HEK293 (cell line): ENCODE measurements around the gene LEMD1.
A peak's percentile ranks its signal among the peaks of the same experiment; 100 is the strongest.

ENCODE experiments used
- HOXC10 ChIP-seq: sonication (generic); formaldehyde crosslinking; IDR thresholded peaks from 2 replicates; pipeline ENCODE4 v1.8.1; 2023; ENCODE audit warnings: mild to moderate bottlenecking, missing genetic modification reagents
- PRDM10 ChIP-seq: fragments of 450-650 bp; formaldehyde crosslinking; IDR thresholded peaks from 2 replicates; pipeline ENCODE4 v1.5.1; 2016; ENCODE audit warnings: missing biosample characterization, missing genetic modification characterization
- PRDM6 ChIP-seq: fragments of 450-650 bp; formaldehyde crosslinking; IDR thresholded peaks from 2 replicates; pipeline ENCODE4 v1.5.1; 2017; ENCODE audit warnings: missing biosample characterization, missing genetic modification characterization
- ZBTB44 ChIP-seq: fragments of 450-650 bp; IDR thresholded peaks from 2 replicates; pipeline ENCODE4 v1.5.1; 2018; ENCODE audit warnings: missing biosample characterization, mild to moderate bottlenecking, missing genetic modification characterization
- ZBTB49 ChIP-seq: fragments of 450-650 bp; formaldehyde crosslinking; IDR thresholded peaks from 2 replicates; pipeline ENCODE4 v1.5.1; 2016; ENCODE audit warnings: missing biosample characterization, missing genetic modification characterization, low read depth
- ZBTB6 ChIP-seq: fragments of 450-650 bp; formaldehyde crosslinking; IDR thresholded peaks from 2 replicates; pipeline ENCODE4 v1.5.1; 2017; ENCODE audit warnings: missing biosample characterization, missing genetic modification characterization
- ZBTB7A ChIP-seq: fragments of 450-650 bp; formaldehyde crosslinking; IDR thresholded peaks from 2 replicates; pipeline ENCODE4 v1.5.1; 2016; ENCODE audit warnings: low read depth, missing biosample characterization, missing genetic modification characterization
- ZEB2 ChIP-seq: fragments of 450-650 bp; formaldehyde crosslinking; IDR thresholded peaks from 2 replicates; pipeline ENCODE4 v1.5.1; 2016; ENCODE audit warnings: missing biosample characterization, missing genetic modification characterization
- ZFP37 ChIP-seq: fragments of 450-650 bp; formaldehyde crosslinking; IDR thresholded peaks from 2 replicates; pipeline ENCODE4 v1.5.1; 2016; ENCODE audit warnings: missing biosample characterization, missing genetic modification characterization
- ZIC2 ChIP-seq: fragments of 450-650 bp; formaldehyde crosslinking; IDR thresholded peaks from 2 replicates; pipeline ENCODE4 v1.5.1; 2016; ENCODE audit warnings: missing biosample characterization, missing genetic modification characterization
- ZNF148 ChIP-seq: fragments of 450-650 bp; formaldehyde crosslinking; IDR thresholded peaks from 2 replicates; pipeline ENCODE4 v1.5.0; 2017; ENCODE audit warnings: missing biosample characterization, missing genetic modification characterization, borderline replicate concordance
- ZNF155 ChIP-seq: fragments of 450-650 bp; formaldehyde crosslinking; IDR thresholded peaks from 2 replicates; pipeline ENCODE4 v1.5.1; 2016; ENCODE audit warnings: missing biosample characterization, missing genetic modification characterization
- ZNF214 ChIP-seq: fragments of 450-650 bp; formaldehyde crosslinking; IDR thresholded peaks from 2 replicates; pipeline ENCODE4 v1.5.1; 2017; ENCODE audit warnings: missing biosample characterization, mild to moderate bottlenecking, missing genetic modification characterization, borderline replicate concordance
- ZNF239 ChIP-seq: fragments of 450-650 bp; formaldehyde crosslinking; IDR thresholded peaks from 2 replicates; pipeline ENCODE4 v1.5.1; 2016; ENCODE audit warnings: missing biosample characterization, missing genetic modification characterization
- ZNF280C ChIP-seq: fragments of 450-650 bp; formaldehyde crosslinking; IDR thresholded peaks from 2 replicates; pipeline ENCODE4 v1.5.1; 2016; ENCODE audit warnings: missing biosample characterization, missing genetic modification characterization
- ZNF391 ChIP-seq: fragments of 450-650 bp; formaldehyde crosslinking; IDR thresholded peaks from 2 replicates; pipeline ENCODE4 v1.5.1; 2016; ENCODE audit warnings: low read depth, missing biosample characterization, missing genetic modification characterization, borderline replicate concordance
- ZNF416 ChIP-seq: fragments of 450-650 bp; formaldehyde crosslinking; IDR thresholded peaks from 2 replicates; pipeline ENCODE4 v1.5.1; 2016; ENCODE audit warnings: missing biosample characterization, missing genetic modification characterization
- ZNF530 ChIP-seq: fragments of 450-650 bp; formaldehyde crosslinking; IDR thresholded peaks from 2 replicates; pipeline ENCODE4 v1.5.1; 2016; ENCODE audit warnings: low read depth, missing biosample characterization, missing genetic modification characterization
- ZNF560 ChIP-seq: fragments of 450-650 bp; formaldehyde crosslinking; IDR thresholded peaks from 2 replicates; pipeline ENCODE4 v1.5.1; 2017; ENCODE audit warnings: missing biosample characterization, missing genetic modification characterization, borderline replicate concordance
- ZNF626 ChIP-seq: fragments of 450-650 bp; sonication (Bioruptor Pico); formaldehyde crosslinking; IDR thresholded peaks from 2 replicates; pipeline ENCODE4 v1.5.1; 2018; ENCODE audit warnings: missing biosample characterization, missing genetic modification characterization, inconsistent platforms
- ZNF629 ChIP-seq: fragments of 450-650 bp; formaldehyde crosslinking; IDR thresholded peaks from 2 replicates; pipeline ENCODE4 v1.5.1; 2017; ENCODE audit warnings: missing biosample characterization, missing genetic modification characterization
- ZNF645 ChIP-seq: fragments of 450-650 bp; formaldehyde crosslinking; IDR thresholded peaks from 2 replicates; pipeline ENCODE4; 2016; ENCODE audit warnings: missing biosample characterization, missing genetic modification characterization
- ZSCAN16 ChIP-seq: fragments of 450-650 bp; formaldehyde crosslinking; IDR thresholded peaks from 2 replicates; pipeline ENCODE4 v1.5.1; 2016; ENCODE audit warnings: missing biosample characterization, missing genetic modification characterization

Gene LEMD1

GRCh38 chr1:205335692-205336091, 86.2 kb downstream of the LEMD1 start (continued):
- TF ChIP-seq ZBTB6 (tag by site-specific recombination) = no peak
- no peak for TF ChIP-seq ZBTB7A (tag by site-specific recombination)
- no peak for TF ChIP-seq ZNF416 (tag by site-specific recombination)
- peak; percentile 55 for TF ChIP-seq PRDM10 (tag by site-specific recombination)
- TF ChIP-seq ZNF214 (tag by site-specific recombination) = no peak
- no peak for TF ChIP-seq ZNF239
- peak; percentile 48; the same call in 1 of the 2 replicates for TF ChIP-seq ZEB2 (tag by site-specific recombination)
- no peak for TF ChIP-seq ZNF560 (tag by site-specific recombination)
- no peak for TF ChIP-seq ZNF626
- TF ChIP-seq HOXC10 (CRISPR knock-in tag) = no peak
- TF ChIP-seq ZSCAN16 (tag by site-specific recombination) = no peak
- TF ChIP-seq ZBTB44 (tag by site-specific recombination) = peak; percentile 53; the same call in 1 of the 2 replicates
- TF ChIP-seq ZNF629 = 0 out of 2 replicates have a peak, but pooled peaks have one; percentile 22
- TF ChIP-seq ZFP37 (tag by site-specific recombination) = 0 out of 2 replicates have a peak, but pooled peaks have one; percentile 51
- TF ChIP-seq PRDM6 (tag by site-specific recombination) = no peak
- peak; percentile 74 for TF ChIP-seq ZIC2 (tag by site-specific recombination)
- no peak for TF ChIP-seq ZNF530 (tag by site-specific recombination)
- TF ChIP-seq ZNF645 (tag by site-specific recombination) = no peak
- no peak for TF ChIP-seq ZNF391 (tag by site-specific recombination)
- no peak for TF ChIP-seq ZNF148
- no peak for TF ChIP-seq ZNF155 (tag by site-specific recombination)
- no peak for TF ChIP-seq ZNF280C (tag by site-specific recombination)
- TF ChIP-seq ZBTB49 (tag by site-specific recombination) = no peak
